CD4-positive, alpha-beta T cell treated with Interleukin-6 for 4 hours (primary cell): Measurements from ENCODE around the gene CPNE1.
"Not testable (repeated sequence)": the region's sequence is repeated elsewhere in the genome, so short reads cannot be mapped to it uniquely, and the experiment has no call there.

Experiments used
- DNase-seq: peaks from one replicate; pipeline ENCODE4 v3.0.0-alpha.2; 2020; ENCODE audit warnings: mixed read lengths

Gene CPNE1

DNA sequence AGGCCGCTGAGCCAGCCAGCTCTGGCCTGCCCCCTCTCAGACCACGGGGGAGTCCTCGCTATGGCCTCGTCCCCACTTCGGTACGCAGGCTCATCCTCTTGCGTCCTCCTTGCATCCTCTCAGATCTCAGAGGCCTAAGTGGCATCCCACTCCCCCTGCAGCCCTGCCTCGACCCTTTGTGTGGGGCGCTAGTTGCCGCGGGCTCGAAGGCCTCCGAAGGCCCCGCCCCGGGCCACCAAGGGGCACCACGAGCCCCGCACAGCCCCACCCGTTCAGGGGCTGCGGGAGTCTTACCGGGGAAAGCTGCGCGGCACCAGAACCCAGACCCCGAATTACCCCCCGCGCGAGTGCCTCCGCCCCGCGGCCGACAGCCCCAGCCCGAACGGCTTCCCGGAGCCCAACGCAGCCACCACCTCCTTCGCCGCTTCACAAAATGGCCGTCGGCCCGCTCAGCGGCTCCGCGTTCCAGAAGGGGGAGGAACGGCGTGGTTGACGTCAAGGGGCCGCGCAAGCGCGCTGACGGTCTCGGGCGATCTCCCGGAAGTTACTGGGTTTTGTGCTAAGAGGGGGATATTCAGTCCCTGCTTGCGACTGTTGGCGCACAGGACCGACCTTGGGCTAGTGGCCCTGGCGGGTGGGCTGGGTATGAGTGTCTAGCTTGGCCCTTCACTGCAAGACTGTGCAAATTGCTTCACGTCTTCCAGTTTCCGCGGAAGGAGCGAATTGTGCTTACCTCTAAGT, at the start of gene CPNE1, which contains the start of gene RBM12:
CPNE1 (minus strand) TSS at position 435 of the 741 bp plus-strand sequence. CDS start 31,977 bp downstream, outside the sequence.
RBM12 (minus strand) TSS at position 435 of the 741 bp plus-strand sequence. CDS start 9,578 bp downstream, outside the sequence.
- peak; percentile 93 for DNase-seq

DNA sequence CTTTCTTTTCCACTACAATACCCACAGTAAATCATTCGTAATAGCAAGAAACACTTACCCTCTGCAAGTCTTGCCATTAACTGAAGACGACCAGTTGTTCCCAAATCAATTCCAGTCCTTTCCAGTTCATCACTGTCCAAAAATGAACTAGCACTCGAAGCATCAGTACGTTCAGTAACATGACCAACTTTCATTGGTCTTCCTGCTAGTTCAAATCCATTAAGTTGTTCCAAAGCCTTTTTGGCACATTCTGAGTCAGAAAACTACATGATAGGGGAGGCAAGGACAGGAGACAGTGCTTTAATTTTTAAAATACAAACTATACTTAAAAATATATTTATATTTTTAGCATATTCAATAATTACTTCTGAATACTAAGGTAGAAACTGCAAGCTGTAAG, 49.4 kb upstream of the CPNE1 start:
- no peak for DNase-seq

DNA sequence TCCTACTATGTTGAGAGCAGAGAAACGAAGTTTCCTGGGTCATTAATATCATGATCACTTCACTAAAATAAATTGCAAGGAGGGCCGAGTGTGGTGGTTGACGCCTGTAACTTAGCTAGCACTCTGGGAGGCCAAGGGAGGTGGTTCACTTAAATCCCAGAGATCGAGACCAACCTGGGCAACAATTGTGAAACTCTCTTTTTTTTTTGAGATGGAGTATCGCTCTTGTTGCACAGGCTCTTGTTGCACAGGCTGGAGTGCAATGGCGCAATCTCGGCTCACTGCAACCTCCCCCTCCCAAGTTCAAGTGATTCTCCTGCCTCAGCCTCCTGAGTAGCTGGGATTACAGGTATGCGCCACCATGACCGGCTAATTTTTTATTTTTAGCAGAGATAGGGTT, 48.4 kb upstream of the CPNE1 start:
- not testable (repeated sequence) for DNase-seq

DNA sequence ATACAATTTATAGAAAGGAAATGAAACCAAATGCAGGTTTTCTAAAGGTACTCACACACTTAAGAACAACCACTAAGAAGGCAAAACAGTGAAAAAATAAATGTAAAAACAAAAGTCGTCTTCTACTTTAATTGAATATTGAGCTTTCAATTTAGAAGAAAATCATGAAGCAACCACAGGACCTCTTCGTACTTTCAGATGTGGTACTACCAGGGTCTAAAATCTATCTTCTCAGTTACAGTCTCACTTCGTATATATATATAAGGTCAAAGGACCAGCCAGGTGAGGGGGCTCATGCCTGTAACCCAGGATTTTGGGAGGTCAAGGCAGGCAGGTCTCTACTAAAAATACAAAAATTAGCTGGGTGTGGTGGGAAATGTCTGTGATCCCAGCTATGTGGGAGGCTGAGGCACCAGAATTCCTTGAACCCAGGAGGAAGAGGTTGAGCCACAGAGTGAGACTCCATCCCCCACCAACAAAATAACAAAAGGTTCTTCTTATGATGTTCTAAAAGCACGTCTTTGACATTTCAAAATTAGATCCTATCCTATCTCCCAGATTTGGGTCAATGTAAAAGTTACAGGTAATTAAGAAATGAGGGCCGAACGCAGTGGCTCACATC, 47.0 kb upstream of the CPNE1 start:
- no peak for DNase-seq

DNA sequence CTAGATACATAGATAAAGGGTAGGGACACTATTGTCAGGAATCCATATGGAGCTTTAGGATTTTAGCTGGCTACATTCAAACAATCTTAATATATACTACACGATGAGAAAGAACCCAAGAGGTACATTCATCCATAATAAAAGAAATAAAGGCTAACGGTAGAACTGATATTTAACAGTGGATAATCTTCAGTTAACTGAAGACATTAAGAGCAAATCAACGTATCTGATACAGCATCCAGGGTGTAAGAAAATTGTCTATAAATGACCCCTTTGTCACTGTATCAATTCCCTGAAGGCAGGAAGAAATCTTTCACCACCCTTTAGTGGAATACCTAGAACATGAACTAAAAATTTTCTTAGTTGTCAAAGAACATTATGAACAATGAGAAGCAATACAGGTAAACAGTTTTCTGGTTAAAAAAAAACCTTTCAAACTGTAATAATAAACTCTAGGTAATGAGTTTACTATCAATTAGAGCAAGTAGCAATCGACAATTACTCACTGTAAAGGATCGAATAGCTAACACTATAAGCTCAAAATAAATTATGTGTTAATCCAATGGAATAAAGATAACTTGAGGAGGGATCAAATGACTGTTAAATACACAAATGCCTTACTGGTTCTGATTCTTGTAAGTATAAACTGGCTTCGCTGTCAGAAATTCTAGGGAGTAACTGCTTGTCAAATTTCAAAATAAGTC, 46.3 kb upstream of the CPNE1 start:
- DNase-seq = no peak

DNA sequence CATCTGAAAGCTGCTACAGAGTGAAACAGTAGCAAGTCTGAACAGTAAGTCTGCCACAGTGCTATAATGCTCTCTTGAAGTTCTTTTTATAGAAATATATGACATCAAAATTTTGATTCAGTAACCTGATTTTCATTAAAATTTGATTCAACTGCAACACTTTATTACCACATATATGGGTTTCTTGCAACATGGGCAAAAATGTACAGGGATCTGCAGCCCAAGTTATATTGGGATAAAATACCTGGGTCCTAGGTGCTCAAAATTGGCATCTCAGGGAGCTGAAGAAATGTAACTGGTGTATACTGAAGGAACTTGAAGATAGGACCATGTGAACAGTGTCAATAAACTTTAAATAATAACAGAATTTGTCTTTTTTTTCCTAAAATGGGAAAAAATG, 45.3 kb upstream of the CPNE1 start:
- no peak for DNase-seq

DNA sequence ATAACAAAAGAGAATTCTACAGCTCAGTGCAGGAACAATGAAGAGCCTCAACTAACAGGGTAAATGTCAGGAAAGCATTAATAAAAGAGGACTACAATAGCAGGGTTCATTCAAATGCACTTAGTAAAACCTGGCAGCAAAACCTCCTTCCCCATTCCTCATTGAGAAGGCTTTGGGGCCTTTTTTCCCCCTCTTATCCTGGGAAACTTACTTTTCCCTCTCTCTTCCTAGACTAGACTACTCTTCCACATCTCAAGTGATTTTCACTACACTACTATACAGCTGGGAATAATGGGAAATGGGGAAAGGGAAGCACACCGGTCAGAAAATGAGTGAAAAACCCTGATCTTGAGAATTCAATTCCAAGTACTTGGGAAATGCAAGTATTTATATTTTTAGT, 44.6 kb upstream of the CPNE1 start:
- DNase-seq = no peak

DNA sequence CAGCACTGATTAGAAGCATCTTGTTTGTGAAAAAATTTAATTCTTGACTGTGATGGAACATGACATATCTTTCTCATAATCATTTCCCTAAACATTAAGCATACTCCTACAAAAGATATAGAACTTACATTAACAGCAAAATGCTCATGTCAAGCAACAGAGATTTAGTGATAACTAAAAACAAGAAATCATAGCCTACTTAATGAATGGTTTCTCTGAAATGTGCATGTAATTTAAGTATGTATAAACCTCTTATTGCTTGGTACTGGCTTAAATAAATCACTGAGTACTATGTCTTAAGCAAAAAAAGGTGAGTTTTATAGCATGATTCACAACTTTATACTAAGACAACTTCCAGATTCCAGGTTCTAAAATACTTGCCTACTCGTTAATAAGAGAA, 43.8 kb upstream of the CPNE1 start:
- DNase-seq = no peak

DNA sequence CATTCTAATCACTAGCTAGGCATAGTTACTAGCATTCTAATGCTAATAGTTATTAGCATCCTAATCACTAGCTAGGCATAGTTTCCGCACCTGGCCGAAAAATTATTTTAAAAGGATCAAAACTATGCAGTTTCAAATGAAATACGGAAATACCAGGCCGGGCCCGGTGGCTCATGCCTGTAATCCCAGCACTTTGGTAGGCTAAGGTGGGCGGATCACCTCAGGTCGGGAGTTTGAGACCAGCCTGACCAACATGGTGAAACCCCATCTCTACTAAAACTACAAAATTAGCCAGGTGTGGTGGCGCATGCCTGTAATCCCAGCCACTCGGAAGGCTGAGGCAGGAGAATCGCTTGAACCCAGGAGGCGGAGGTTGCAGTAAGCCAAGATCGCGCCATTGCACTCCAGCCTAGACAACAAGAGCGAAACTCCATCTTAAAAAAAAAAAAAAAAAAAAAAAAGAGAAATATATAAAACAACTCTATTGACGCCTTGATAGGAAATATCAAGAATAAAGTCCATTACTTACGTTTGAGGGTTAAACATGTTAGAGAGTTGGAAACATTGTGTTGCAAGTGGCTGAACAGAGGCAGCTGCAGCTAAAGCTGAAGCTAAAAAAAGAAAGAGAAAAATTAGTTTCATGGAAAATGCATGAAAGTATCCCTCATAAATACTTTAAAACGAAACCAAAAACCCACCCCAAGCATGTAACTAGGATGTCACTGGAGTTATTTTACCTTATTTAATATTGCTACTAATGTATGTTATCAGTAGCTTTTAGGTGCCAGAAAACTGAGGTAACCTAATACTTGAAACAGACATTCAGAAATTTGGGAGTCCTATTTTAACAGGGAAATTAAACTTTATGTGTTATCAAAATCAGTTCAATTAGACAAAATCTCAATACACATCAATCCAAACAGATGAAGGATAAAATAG, 42.2 kb upstream of the CPNE1 start:
- not testable (repeated sequence) for DNase-seq

DNA sequence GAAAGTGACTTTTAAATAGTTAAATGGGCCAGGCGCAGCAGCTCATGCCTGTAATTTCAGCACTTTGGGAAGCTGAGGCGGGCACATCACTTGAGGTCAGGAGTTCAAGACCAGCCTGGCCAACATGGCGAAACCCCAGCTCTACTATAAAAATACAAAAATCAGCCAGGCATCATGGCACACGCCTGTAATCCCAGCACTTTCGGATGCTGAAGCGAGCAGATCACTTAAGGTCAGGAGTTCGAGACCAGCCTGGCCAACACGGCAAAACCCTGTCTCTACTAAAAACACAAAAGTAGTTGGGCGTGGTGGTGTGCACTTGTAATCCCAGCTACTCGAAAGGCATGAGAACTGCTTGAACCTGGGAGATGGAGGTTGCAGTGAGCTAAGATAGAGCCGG, 41.2 kb upstream of the CPNE1 start:
- DNase-seq = not testable (repeated sequence)

DNA sequence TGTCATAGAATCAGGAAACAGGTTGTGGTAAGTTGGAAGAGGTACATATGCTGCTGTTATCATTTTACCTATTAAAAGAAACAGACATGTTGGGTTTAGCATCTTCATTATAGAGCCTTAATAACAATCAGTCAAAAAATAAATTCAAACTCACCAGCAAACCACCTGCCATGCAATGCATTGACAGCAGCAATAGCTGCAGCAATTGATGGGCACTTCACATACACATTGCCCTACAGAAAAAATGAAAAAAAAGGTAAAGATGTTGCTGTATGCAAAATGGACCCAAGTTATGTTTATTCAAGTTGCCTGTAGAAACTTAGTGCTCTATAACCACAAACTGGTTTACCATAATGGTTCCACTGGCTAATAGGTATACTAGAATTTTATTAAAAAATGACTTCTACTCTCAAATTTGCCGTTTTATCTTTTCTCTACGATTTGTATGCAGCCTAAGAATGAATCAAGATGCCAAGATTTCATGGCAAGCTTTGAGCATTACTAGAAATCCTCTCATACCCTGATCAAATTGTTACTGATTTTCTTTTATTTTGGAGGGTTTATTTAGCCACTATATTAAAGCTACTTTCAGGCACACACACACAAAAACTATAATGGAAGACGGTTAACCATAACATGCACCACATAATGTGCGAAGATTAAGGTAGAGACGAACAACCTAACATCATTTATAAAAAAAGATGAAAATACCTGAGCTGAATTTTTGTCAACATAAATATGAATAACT, 40.0 kb upstream of the CPNE1 start:
- DNase-seq = no peak

DNA sequence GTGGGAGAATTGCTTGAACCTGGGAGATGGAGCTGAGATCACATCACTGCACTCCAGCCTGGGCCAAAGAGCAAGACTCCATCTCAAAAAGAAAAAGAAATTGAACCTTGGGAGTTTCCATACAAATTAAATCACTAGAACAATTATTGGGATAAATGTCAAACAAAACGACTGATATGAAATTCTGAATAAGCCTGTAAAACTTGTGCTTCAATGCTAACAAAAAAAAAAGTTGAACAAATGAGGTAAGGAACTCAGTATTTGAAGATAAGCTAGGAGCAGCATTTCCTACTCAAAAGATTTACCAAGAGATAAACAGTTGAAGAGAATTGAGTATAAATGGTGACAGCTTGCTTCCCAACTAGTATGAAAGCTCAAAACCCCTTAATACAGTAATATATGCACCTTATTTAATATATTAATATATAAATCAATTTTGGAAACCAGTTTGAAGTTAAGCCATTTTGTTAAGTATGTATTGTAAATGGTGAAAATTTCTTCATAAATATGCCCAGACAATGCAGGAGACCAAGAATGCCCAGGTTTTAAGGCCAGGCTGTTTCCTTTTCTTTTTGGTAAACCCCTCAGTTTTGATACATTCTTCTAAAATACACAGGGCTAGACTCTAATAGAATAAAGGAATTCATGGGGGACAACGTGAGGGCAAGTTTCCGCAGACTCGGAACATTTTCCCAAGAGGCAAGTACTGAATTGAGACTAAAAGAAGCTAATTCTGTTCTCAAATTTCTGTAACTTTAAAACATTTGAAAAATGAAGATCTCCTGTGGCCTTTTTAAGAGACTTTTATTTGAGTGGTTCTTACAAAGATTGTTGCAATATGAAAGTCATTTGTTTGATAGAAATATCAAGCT, 38.4 kb upstream of the CPNE1 start:
- no peak for DNase-seq

DNA sequence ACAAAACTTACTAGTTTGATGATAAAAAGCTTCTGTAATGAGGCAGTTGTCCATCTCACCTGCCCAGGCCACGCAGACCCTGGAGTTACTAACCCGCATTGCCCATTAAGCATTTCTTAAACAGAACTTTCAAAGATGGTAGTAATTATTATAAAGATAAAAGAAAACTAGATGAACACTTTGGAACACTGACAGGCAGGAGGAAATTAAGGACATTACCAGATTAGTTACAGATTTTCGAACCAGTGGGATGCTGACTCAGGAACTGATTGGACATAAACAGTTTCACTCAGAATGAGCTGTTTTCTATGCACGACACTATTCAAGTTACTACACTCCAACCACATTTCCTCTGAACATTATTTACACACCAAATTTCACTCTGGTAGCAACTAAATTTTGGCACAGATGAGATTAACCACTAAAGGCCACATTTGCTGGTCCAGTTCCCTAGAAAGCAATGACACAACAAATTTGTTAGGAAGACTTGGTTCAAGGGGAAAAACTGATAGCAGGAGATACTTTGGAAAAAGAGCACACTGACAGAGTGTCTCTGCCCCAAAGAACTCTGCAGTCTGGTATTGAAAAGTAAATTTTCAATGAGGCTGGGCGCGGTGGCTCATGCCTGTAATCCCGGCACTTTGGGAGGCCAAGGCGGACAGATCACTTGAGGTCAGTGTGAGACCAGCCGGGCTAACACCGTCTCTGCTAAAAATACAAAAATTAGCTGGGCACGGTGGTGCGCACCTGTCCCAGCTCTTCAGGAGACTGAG, 37.5 kb upstream of the CPNE1 start:
- DNase-seq = no peak

DNA sequence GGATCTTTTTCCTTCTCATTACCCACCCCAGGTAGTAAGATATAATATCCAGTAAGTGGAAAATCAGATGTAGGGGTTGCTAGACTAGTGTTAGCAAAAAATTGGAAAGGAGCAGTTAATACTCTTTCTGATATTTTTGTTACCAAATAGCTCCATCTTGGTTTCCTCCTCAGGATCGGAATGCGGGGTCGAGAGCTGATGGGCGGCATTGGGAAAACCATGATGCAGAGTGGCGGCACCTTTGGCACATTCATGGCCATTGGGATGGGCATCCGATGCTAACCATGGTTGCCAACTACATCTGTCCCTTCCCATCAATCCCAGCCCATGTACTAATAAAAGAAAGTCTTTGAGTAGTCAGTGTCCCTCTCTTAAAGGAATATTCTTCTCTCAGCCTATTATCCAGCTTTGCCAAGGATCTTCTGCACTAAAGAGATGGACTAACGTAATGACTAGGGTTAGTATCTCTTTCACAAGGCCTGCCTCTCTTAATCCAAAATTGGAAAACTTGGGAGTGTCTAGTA, 36.0 kb upstream of the CPNE1 start:
- DNase-seq = no peak

DNA sequence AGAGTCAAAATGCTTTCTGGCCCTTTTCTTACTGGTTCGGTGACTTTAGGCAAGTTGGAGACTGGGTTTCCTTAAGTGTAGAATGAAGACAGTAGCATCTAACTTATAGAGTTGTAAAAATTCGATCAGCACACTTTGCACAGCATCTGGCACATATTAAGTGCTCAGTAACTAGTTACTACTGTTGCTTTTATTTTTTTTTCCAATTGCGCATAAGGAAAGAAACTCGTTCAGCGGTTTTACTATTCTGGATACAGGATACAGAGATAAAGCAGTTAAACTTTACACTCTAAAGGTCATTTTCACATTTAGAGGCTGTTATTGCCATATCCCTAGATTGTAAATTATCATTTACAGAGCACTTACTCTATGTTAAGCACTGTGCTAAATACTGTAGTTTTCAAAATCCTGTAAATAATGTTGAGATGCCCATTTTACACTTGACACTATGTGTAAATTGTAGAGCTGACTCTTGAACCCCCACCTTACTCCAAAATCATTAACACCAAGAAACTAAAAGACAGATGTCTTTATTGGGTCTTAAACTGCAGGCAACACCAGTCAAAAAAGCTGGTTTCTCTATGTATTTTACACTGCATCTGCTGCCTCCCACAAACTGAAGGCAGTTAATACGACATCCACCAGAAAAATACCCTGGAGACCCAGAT, 35.4 kb upstream of the CPNE1 start:
- no peak for DNase-seq

DNA sequence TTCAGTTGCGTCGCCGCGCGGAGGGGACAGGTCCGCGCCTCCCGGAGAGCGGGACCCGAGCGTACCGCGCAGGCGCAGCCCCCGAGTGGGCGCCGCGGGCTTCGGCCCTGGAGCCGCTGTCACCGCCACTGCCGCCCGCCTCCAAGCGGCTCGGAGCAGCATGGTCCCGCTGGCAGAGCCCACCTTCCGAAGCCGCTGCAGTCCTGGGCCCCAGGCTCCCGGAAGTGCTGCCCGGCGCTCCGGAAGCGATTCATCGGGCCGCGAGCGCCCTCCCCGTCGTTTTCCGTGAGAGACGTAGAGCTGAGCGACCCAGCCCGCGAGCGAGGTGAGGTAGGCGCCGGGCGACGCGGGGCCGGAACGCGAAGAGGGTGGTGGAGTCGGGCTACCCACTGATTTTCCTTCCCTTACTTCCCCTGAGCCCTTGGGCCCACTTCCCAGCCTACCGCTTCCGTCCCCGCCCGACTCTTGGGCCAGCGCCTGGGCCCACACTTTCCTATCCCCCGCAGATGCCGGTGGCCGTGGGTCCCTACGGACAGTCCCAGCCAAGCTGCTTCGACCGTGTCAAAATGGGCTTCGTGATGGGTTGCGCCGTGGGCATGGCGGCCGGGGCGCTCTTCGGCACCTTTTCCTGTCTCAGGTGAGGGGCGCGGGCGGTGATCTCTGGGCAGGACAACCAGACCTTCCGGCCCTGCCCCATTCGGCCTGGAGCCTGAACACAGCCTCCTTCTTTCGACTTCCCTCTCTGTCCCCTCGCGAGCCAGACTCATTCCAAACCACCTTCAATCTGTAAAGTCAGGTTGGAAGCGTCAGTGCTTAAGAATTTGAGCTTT, 34.6 kb upstream of the CPNE1 start, which contains the start of the genes NFS1 and ROMO1:
NFS1 (minus strand) TSS at position 226 of the 830 bp plus-strand sequence; CDS start at position 162, 64 bp downstream.
ROMO1 (plus strand) TSS at position 279 of the 830 bp plus-strand sequence; CDS start at position 507, 228 bp downstream.
- DNase-seq = peak; percentile 88

DNA sequence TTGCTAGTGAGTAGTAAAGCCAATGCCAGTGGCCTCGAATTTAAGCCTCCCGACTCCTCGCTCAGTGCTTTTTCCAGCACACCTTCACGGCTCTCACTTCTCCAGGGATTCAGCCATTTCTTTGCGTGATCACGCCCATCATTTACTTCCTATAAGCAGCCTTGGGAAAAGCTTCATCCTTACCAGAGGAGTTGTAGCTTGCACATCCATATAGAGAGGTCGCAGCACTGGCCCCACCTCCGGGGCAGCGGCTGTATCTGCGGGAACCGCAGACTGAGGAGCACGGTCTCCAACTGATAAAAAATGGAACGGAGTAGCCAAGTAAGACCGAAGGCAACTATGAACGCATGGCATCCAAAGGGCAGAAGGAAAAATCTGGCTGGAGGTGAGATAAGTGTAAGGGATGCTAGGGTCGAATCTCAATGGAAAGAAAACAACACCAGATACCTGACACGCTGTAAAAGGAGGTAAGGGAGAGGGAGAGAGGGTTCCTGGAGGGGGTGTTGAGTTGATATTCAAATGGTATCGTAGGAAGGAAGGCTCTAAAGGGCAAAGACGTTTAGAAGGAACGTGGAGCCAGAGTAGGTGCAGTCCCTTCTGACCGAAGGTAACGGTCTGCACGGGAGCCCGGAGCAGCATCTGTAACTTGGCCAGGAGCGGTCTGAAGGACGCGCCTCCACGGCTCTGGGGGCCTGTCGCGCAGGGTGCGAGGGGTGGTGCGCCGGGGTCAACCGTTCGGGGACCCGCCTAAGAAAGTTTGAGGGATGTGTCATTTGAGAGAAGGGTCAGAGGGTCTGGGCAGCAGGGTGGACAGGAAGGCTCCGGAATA, 33.8 kb upstream of the CPNE1 start:
- peak; percentile 19 for DNase-seq
